HL-60 (cell line): ENCODE data around the gene LLPH.
A peak's percentile ranks its signal among the peaks of the same experiment; 100 is the strongest.

Experiments
- DNase-seq, 2 experiments: peaks; one replicate each; pipeline ENCODE4 v3.0.0-alpha.2; 2010 to 2020; ENCODE audit warnings: low read depth in 1 of 2, low spot score in 1 of 2
- H3K27ac ChIP-seq: fragments of 250-450 bp; sonication (Bioruptor Pico); replicated peaks from 2 replicates; pipeline ENCODE4 v1.5.1; 2020; ENCODE audit warnings: mild to moderate bottlenecking, moderate library complexity
- H3K27me3 ChIP-seq: fragments of 250-450 bp; sonication (Bioruptor Pico); 2 replicates; pipeline ENCODE4 v1.5.1; 2021; ENCODE audit warnings: mild to moderate bottlenecking, moderate library complexity; ENCODE audit not compliant: insufficient read depth, poor library complexity, severe bottlenecking
- H3K4me3 ChIP-seq: replicated peaks from 2 replicates; pipeline ENCODE4 v1.5.1; 2011; ENCODE audit warnings: mild to moderate bottlenecking, control low read depth, low read length; ENCODE audit not compliant: insufficient read depth
- GABPA ChIP-seq: IDR thresholded peaks from 2 replicates; pipeline ENCODE4 v1.6.1; 2012; ENCODE audit warnings: low read depth
- POLR2AphosphoS5 ChIP-seq: IDR thresholded peaks from 2 replicates; pipeline ENCODE4 v1.6.1; 2012; ENCODE audit warnings: low read depth
- SPI1 ChIP-seq: IDR thresholded peaks from 2 replicates; pipeline ENCODE4 v1.6.1; 2012; ENCODE audit warnings: low read depth, mild to moderate bottlenecking, borderline replicate concordance
- TF ChIP-seq, protein P1 (sequence below): IDR thresholded peaks from 2 replicates; pipeline ENCODE4 v1.6.1; 2012; ENCODE audit warnings: low read depth; ENCODE audit not compliant: insufficient replicate concordance
- TF ChIP-seq, protein P2 (sequence below): IDR thresholded peaks from one replicate; pipeline ENCODE4 v1.5.1; 2011; ENCODE audit warnings: low read length, control low read depth, inconsistent platforms; ENCODE audit not compliant: insufficient read depth

The LLPH gene

DNA sequence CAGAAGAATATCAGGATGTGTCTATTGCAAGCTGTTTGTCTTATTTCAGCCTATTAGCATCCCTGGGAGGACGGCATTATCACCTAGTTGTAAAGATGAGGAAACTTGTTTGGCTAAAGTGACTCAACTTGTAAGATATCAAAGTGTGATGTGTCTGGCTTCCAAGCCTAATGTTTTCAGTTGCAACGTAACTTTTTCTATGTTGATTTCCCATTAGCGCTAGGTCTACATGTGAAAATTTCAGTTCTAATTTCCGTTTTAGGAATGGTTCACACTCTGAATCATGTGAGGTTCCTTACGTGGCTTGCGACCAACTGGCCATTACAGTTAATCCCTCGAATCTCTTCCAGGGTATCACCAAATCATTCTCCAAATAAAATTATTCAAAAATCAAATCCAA lies 58.0 kb downstream of the LLPH start:
- Histone ChIP-seq H3K27ac (no peak overlapping the region), H3K27me3 (no peaks in the 10 kb centered on the region), H3K4me3 (no peak overlapping the region)
- no peak for DNase-seq
- TF ChIP-seq GABPA (no peak), SPI1 (no peak), POLR2AphosphoS5 (no peak)
- TF ChIP-seq, protein P1, sequence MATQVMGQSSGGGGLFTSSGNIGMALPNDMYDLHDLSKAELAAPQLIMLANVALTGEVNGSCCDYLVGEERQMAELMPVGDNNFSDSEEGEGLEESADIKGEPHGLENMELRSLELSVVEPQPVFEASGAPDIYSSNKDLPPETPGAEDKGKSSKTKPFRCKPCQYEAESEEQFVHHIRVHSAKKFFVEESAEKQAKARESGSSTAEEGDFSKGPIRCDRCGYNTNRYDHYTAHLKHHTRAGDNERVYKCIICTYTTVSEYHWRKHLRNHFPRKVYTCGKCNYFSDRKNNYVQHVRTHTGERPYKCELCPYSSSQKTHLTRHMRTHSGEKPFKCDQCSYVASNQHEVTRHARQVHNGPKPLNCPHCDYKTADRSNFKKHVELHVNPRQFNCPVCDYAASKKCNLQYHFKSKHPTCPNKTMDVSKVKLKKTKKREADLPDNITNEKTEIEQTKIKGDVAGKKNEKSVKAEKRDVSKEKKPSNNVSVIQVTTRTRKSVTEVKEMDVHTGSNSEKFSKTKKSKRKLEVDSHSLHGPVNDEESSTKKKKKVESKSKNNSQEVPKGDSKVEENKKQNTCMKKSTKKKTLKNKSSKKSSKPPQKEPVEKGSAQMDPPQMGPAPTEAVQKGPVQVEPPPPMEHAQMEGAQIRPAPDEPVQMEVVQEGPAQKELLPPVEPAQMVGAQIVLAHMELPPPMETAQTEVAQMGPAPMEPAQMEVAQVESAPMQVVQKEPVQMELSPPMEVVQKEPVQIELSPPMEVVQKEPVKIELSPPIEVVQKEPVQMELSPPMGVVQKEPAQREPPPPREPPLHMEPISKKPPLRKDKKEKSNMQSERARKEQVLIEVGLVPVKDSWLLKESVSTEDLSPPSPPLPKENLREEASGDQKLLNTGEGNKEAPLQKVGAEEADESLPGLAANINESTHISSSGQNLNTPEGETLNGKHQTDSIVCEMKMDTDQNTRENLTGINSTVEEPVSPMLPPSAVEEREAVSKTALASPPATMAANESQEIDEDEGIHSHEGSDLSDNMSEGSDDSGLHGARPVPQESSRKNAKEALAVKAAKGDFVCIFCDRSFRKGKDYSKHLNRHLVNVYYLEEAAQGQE, result no peak
- TF ChIP-seq, protein P2, sequence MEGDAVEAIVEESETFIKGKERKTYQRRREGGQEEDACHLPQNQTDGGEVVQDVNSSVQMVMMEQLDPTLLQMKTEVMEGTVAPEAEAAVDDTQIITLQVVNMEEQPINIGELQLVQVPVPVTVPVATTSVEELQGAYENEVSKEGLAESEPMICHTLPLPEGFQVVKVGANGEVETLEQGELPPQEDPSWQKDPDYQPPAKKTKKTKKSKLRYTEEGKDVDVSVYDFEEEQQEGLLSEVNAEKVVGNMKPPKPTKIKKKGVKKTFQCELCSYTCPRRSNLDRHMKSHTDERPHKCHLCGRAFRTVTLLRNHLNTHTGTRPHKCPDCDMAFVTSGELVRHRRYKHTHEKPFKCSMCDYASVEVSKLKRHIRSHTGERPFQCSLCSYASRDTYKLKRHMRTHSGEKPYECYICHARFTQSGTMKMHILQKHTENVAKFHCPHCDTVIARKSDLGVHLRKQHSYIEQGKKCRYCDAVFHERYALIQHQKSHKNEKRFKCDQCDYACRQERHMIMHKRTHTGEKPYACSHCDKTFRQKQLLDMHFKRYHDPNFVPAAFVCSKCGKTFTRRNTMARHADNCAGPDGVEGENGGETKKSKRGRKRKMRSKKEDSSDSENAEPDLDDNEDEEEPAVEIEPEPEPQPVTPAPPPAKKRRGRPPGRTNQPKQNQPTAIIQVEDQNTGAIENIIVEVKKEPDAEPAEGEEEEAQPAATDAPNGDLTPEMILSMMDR, result no peak

DNA sequence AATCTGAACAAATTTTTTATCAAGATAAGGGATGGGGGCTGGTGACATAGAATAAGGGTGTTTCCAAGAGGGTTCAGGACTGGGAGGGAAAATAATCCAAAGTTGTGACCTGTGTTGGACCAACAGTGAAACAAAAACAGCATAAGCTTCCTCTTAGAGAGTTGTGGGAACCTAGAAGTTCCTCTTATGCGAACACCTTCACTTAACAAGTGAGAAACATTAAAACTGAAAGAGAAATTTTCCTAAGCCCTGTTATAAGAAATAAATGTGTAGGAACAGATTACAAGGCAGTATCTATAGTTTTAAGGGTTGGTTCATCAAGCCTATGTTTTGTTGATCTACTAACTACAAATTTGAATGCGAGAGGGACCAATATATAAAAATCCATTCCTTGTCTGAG lies 58.4 kb downstream of the LLPH start:
- no peak for DNase-seq
- Histone ChIP-seq H3K4me3 (no peak overlapping the region), H3K27ac (no peak overlapping the region), H3K27me3 (no peaks in the 10 kb centered on the region)
- TF ChIP-seq, protein P2, result no peak
- TF ChIP-seq, protein P1, result no peak
- TF ChIP-seq SPI1 (no peak), POLR2AphosphoS5 (no peak), GABPA (no peak)

DNA sequence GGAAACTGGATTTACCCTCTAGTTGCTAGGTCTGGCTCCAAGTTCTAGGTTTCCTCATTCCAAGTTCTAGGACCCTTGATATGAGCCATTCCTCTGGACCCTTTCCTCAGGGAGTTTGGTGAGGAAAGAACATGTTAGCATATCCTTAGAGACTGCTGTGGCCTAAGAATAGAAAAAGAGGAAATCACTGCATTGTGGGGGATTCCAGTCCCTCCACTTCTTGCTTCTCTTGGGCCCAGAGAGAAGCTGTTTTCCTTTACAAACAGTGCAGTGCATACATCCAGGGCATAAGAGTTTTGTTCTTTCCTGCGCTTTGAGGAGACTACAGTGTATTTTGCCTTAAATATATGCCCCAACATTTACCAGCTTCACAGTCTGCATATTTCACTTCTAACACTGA lies 59.0 kb downstream of the LLPH start:
- Histone ChIP-seq H3K27me3 (no peaks in the 10 kb centered on the region), H3K27ac (no peak overlapping the region), H3K4me3 (no peak overlapping the region)
- TF ChIP-seq SPI1, result peak; percentile 61; the same call in 1 of the 2 replicates
- TF ChIP-seq GABPA, result no peak
- no peak for TF ChIP-seq POLR2AphosphoS5
- TF ChIP-seq, protein P1, result no peak
- TF ChIP-seq, protein P2, result no peak
- no peak for DNase-seq
